Mesodermal cell (in vitro differentiated cells): ENCODE data around the gene NBDY.

Source experiments
- H3K27ac ChIP-seq: 2 replicates; pipeline ENCODE4 v1.7.0; 2013; ENCODE audit warnings: mild to moderate bottlenecking, low read depth, low read length, moderate library complexity; ENCODE audit not compliant: severe bottlenecking
- H3K36me3 ChIP-seq: 2 replicates; pipeline ENCODE4 v1.7.1; 2013; ENCODE audit warnings: mild to moderate bottlenecking, low read length, moderate library complexity; ENCODE audit not compliant: control insufficient read depth, insufficient read depth
- H3K4me1 ChIP-seq: one replicate; pipeline ENCODE4 v1.7.1; 2013; ENCODE audit warnings: mild to moderate bottlenecking, low read length; ENCODE audit not compliant: insufficient read depth, control insufficient read depth, poor library complexity, severe bottlenecking
- H3K4me3 ChIP-seq: 2 replicates; pipeline ENCODE4 v1.7.0; 2013; ENCODE audit warnings: low read length, control low read depth, mild to moderate bottlenecking; ENCODE audit not compliant: insufficient read depth, poor library complexity, severe bottlenecking; ENCODE audit errors: extremely low read depth
- H3K9me3 ChIP-seq: 2 replicates; pipeline ENCODE4 v1.7.1; 2013; ENCODE audit warnings: mild to moderate bottlenecking, low read length, moderate library complexity; ENCODE audit not compliant: control insufficient read depth
- WGBS, 2 experiments: methylation state at CpG; one replicate each; pipeline ENCODE4 v1.1.5; 2013; ENCODE audit warnings: missing lambda C conversion rate in 2 of 2; ENCODE audit not compliant: insufficient coverage in 2 of 2; 5-methylcytosine and 5-hydroxymethylcytosine counted together

Gene NBDY

GRCh38 chrX:56796641-56797395 is 67.8 kb downstream of the NBDY start:
- no peaks in the 10 kb centered on the region for H3K4me1 ChIP-seq
- no peak overlapping the region for H3K4me3 ChIP-seq
- no peaks in the 10 kb centered on the region for H3K9me3 ChIP-seq
- H3K27ac ChIP-seq = no peak overlapping the region
- 86 to 100% methylated on average over 2 to 4 of the region's 4 CpGs for WGBS, 2 experiments
- no peaks in the 10 kb centered on the region for H3K36me3 ChIP-seq

- no peaks in the 10 kb centered on the region for H3K36me3 ChIP-seq
- WGBS, 2 experiments = 100% methylated on average over 1 of the region's 6 CpGs
- no peak overlapping the region for H3K4me3 ChIP-seq
- H3K27ac ChIP-seq = no peak overlapping the region
- H3K4me1 ChIP-seq = no peaks in the 10 kb centered on the region
- H3K9me3 ChIP-seq = no peaks in the 10 kb centered on the region
These were observed 68.7 kb downstream of the NBDY start for GRCh38 chrX:56797574-56798338.

- Histone ChIP-seq H3K9me3 (no peaks in the 10 kb centered on the region), H3K27ac (no peak overlapping the region), H3K4me3 (no peak overlapping the region), H3K36me3 (no peaks in the 10 kb centered on the region), H3K4me1 (no peaks in the 10 kb centered on the region)
- 94 to 100% methylated on average over 1 to 3 of the region's 5 CpGs for WGBS, 2 experiments
These were observed 69.3 kb downstream of the NBDY start for GRCh38 chrX:56798339-56798711.

GRCh38 chrX:56798866-56799758 is 70.1 kb downstream of the NBDY start:
- Histone ChIP-seq H3K4me3 (no peak overlapping the region), H3K9me3 (no peaks in the 10 kb centered on the region), H3K27ac (no peak overlapping the region), H3K36me3 (no peaks in the 10 kb centered on the region), H3K4me1 (no peaks in the 10 kb centered on the region)
- 90 to 95% methylated on average over 5 to 6 of the region's 13 CpGs for WGBS, 2 experiments

- Histone ChIP-seq H3K36me3 (no peaks in the 10 kb centered on the region), H3K4me3 (no peak overlapping the region), H3K9me3 (no peaks in the 10 kb centered on the region), H3K4me1 (no peaks in the 10 kb centered on the region), H3K27ac (no peak overlapping the region)
- no CpG with 5 or more reads among the region's 3 CpGs for WGBS, 2 experiments
These were observed 71.3 kb downstream of the NBDY start for GRCh38 chrX:56800307-56800706.

GRCh38 chrX:56800801-56801200 is 71.8 kb downstream of the NBDY start:
- H3K4me3 ChIP-seq = no peak overlapping the region
- no peaks in the 10 kb centered on the region for H3K9me3 ChIP-seq
- H3K4me1 ChIP-seq = no peaks in the 10 kb centered on the region
- no peaks in the 10 kb centered on the region for H3K36me3 ChIP-seq
- 62 to 85% methylated on average over 3 to 4 of the region's 7 CpGs for WGBS, 2 experiments
- no peak overlapping the region for H3K27ac ChIP-seq

GRCh38 chrX:56802428-56802827 is 73.4 kb downstream of the NBDY start:
- no peaks in the 10 kb centered on the region for H3K9me3 ChIP-seq
- H3K27ac ChIP-seq = no peak overlapping the region
- H3K36me3 ChIP-seq = no peaks in the 10 kb centered on the region
- no peaks in the 10 kb centered on the region for H3K4me1 ChIP-seq
- no peak overlapping the region for H3K4me3 ChIP-seq
- 91 to 100% methylated on average over 1 to 3 of the region's 4 CpGs for whole genome bisulfite sequencing, 2 experiments

GRCh38 chrX:56802921-56803849 is 74.1 kb downstream of the NBDY start:
- 74 to 75% methylated on average over 8 to 12 of the region's 27 CpGs for WGBS, 2 experiments
- Histone ChIP-seq H3K4me1 (no peaks in the 10 kb centered on the region), H3K9me3 (no peaks in the 10 kb centered on the region), H3K36me3 (no peaks in the 10 kb centered on the region), H3K27ac (no peak overlapping the region), H3K4me3 (no peak overlapping the region)

GRCh38 chrX:56803850-56804681 is 75.0 kb downstream of the NBDY start:
- no peaks in the 10 kb centered on the region for H3K9me3 ChIP-seq
- 93 to 100% methylated on average over 3 of the region's 11 CpGs for WGBS, 2 experiments
- H3K4me3 ChIP-seq = no peak overlapping the region
- no peak overlapping the region for H3K27ac ChIP-seq
- H3K4me1 ChIP-seq = no peaks in the 10 kb centered on the region
- no peaks in the 10 kb centered on the region for H3K36me3 ChIP-seq
